Esophagus squamous epithelium (tissue), 5 donors: ENCODE measurements around the gene RNF208. TPM values are rescaled to one million over a fixed set of nuclear protein-coding genes. Genes with fewer than 3 reads are reported as not detected.
A peak's percentile ranks its signal among the peaks of the same experiment; 100 is the strongest.

Experiments used
- DNase-seq: peaks from one replicate; lab custom pipeline; 2025; lab: John Stamatoyannopoulos, UW
- H3K27ac ChIP-seq, 4 donors: fragments of 200-600 bp; sonication (generic); one replicate each; pipeline ENCODE4 v1.5.1; 2016 to 2019; ENCODE audit warnings: mild to moderate bottlenecking in 1 of 4
- H3K27me3 ChIP-seq, 4 donors: fragments of 200-600 bp; sonication (generic); 1 replicate in 3 of 4; 2 replicates in 1 of 4; pipeline versions ENCODE4 v1.5.1 to v1.6.0; 2017 to 2021; ENCODE audit warnings: antibody characterized with exemption in 1 of 4
- H3K36me3 ChIP-seq, 3 donors: fragments of 200-600 bp; sonication (generic); one replicate each; pipeline ENCODE4 v1.5.1; 2016 to 2019
- H3K4me1 ChIP-seq, 3 donors: fragments of 200-600 bp; sonication (generic); one replicate each; pipeline ENCODE4 v1.5.1; 2017 to 2019
- H3K4me3 ChIP-seq, 4 donors: fragments of 200-600 bp; sonication (generic); 1 replicate in 3 of 4; 2 replicates in 1 of 4; pipeline ENCODE4 v1.5.1; 2016 to 2019; ENCODE audit warnings: mild to moderate bottlenecking in 2 of 4, moderate library complexity in 1 of 4
- H3K9me3 ChIP-seq, 3 donors: fragments of 200-600 bp; sonication (generic); one replicate each; pipeline ENCODE4 v1.5.1; 2016 to 2019
- POLR2A ChIP-seq, 4 donors: fragments of 450-650 bp; IDR thresholded peaks; one replicate each; pipeline ENCODE4 v1.6.1; 2017; ENCODE audit warnings: antibody characterized with exemption in 4 of 4, mild to moderate bottlenecking in 4 of 4, moderate library complexity in 3 of 4
- WGBS, 2 donors: methylation state at CpG; one replicate each; pipeline ENCODE4 v1.1.5; 2018; 5-methylcytosine and 5-hydroxymethylcytosine counted together
- intact Hi-C: fragments of 100-400 bp; cut with DNase I; formaldehyde crosslinking; loops from one replicate; pipeline ENCODE4 v1.15.0; 2022
- total RNA-seq, 4 donors: library from RNA; depleted of rRNA; stranded (reverse); fragments of >200 nt; gene quantifications; one replicate each; pipeline ENCODE4 v1.1.0, GENCODE V29; 2016
- TF ChIP-seq, protein P1 (sequence below), 6 experiments: fragments of 450-650 bp in 4 of 6; fragments of 200-600 bp in 2 of 6; sonication (generic) in 2 of 6; IDR thresholded peaks; one replicate each; pipeline ENCODE4 v1.5.1; 2016 to 2019; ENCODE audit warnings: antibody characterized with exemption in 6 of 6, mild to moderate bottlenecking in 4 of 6, moderate library complexity in 4 of 6
- donor health status: DM: yes; HTN: yes; CAD: no.

Gene RNF208
- total RNA-seq, 4 donors from 2014 or later = 2.3 to 3.2 (median 2.5) TPM

DNA sequence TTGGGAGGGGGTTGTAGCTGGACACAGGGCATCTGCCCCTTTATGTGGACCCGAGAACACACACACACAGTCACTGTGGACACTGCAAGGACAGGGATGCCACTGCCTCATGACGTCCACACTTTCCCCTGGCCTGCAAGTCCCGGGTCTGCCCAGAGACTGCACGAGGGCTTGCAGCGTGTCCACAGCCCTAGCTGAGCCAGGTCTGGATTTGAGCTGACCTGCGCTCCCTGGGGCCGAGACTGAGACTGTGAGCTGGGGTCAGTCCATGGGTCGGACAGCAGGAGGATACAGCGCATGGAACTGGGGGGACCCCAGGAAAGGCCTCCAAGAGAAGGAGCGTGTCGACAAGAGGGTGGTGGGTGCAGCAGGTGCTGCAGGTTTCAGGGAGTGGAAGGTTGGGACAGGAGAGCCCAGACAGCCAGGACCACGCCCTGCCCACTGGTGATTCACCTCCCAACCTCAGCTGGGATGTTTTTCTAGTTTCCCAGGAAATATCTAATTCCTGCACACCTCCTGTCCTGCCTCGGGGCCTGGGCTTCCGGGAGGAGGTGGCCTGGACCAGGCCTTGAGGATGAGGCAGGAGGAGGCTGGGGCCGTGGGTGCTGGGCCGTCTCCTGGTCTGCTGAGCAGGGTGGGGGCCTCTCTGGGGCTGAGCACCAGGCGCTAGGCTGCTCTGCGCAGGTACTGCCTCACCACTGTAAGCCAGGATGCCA is 4.5 kb upstream of the RNF208 start:
- peak overlapping the region; percentile 32 to 62 (median 53) for H3K4me3 ChIP-seq
- WGBS, 2 donors = 70% methylated on average over 2 of the region's 18 CpGs; no CpG with 5 or more reads in 1 of the 2 donors
- no peak for DNase-seq
- H3K27ac ChIP-seq = peak overlapping the region; percentile 92 to 97 (median 96)
- peak in 1 of 4 donors; percentile 26 for TF ChIP-seq POLR2A (IDR thresholded peaks at IDR 0.05)
- TF ChIP-seq, protein P1, sequence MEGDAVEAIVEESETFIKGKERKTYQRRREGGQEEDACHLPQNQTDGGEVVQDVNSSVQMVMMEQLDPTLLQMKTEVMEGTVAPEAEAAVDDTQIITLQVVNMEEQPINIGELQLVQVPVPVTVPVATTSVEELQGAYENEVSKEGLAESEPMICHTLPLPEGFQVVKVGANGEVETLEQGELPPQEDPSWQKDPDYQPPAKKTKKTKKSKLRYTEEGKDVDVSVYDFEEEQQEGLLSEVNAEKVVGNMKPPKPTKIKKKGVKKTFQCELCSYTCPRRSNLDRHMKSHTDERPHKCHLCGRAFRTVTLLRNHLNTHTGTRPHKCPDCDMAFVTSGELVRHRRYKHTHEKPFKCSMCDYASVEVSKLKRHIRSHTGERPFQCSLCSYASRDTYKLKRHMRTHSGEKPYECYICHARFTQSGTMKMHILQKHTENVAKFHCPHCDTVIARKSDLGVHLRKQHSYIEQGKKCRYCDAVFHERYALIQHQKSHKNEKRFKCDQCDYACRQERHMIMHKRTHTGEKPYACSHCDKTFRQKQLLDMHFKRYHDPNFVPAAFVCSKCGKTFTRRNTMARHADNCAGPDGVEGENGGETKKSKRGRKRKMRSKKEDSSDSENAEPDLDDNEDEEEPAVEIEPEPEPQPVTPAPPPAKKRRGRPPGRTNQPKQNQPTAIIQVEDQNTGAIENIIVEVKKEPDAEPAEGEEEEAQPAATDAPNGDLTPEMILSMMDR (IDR thresholded peaks at IDR 0.05) = no peak
- peaks cover 36 to 64% (median 46%) of the 10 kb centered on the region in 3 donors for H3K4me1 ChIP-seq
- intact Hi-C loops = loop anchor here (5.0 kb wide), 1 partner anchor 109 kb away; no protein-coding TSS in a partner anchor
- no peaks in the 10 kb centered on the region for H3K36me3 ChIP-seq
- H3K9me3 ChIP-seq = no peaks in the 10 kb centered on the region
- peaks cover 0 to 45% (median 0%) of the 10 kb centered on the region in 4 donors for H3K27me3 ChIP-seq

DNA sequence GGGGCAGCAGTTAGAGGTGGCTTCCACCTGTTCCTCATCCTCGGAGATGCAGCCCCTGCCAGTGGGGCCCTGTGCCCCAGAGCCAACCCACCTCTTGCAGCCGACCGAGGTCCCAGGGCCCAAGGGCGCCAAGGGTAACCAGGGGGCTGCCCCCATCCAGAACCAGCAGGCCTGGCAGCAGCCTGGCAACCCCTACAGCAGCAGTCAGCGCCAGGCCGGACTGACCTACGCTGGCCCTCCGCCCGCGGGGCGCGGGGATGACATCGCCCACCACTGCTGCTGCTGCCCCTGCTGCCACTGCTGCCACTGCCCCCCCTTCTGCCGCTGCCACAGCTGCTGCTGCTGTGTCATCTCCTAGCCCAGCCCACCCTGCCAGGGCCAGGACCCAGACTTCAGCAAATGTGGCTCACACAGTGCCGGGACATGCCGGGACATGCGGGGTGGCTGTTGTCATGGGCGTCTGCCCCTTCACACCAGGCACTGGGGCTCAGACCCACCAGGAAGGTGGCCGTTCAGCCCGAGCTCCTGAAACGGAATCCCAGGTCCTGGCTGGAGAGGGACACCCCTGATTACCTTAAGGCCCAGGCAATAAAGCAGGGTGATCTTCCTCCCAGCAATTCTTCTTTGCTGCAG is 3.8 kb upstream of the RNF208 start:
- intact Hi-C loops = loop anchor here (5.0 kb wide), 1 partner anchor 109 kb away; no protein-coding TSS in a partner anchor
- DNase-seq = no peak
- Histone ChIP-seq H3K9me3 (no peaks in the 10 kb centered on the region), H3K27me3 (peaks cover 0 to 38% (median 0%) of the 10 kb centered on the region in 4 donors), H3K4me1 (peaks cover 38 to 70% (median 48%) of the 10 kb centered on the region in 3 donors), H3K4me3 (peak overlapping the region; percentile 32 to 62 (median 53)), H3K27ac (peak overlapping the region; percentile 92 to 97 (median 96)), H3K36me3 (no peaks in the 10 kb centered on the region)
- TF ChIP-seq, protein P1 (IDR thresholded peaks at IDR 0.05) = no peak
- 95% methylated on average over 3 of the region's 21 CpGs; no CpG with 5 or more reads in 1 of the 2 donors for WGBS, 2 donors

DNA sequence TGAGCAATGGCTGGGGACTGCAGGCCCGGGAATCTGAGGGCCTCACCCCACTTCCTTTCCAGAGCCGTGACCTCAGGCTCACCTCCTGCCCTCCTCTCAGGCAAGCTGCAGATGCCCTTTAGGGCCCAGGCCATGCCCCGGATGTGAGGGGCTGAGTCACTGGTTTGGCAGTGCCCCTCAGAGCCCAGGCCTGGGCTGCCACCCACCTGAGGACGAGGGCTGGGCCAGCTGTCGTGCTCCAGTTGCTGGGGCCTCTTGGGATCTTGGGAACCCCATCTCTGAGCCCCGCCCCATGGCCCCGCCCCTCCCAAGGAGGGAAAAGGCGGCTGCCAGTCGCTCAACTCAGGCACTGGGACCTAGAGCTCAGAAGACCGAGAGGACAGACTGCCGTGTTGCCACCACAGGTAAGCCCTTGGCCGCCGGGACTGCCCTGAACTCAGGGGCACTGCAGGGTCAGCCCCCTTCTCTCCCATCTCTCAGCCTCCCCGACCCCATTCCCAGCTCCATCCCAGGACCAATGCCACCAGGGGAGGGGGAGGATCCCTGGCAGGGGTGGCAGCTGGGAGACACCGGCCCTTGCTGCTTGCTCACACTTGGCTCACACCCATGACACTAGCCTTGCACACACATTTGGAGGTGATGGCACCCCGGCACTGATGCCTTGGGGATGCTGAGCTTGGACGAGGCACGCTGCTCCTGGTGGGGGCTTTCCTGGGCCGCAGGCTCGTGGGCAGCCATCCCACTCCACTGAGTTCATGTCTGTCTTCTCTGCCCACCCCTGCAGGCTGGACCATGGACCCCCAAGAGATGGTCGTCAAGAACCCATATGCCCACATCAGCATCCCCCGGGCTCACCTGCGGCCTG is 3.0 kb upstream of the RNF208 start, which contains the start of gene CYSRT1:
TSS of gene CYSRT1 (plus strand) at position 345 of the 865 bp plus-strand sequence. CDS start at position 793, 448 bp downstream.
- H3K4me1 ChIP-seq = peaks cover 38 to 78% (median 48%) of the 10 kb centered on the region in 3 donors
- DNase-seq = no peak
- 12 to 26% methylated on average over 5 to 6 of the region's 23 CpGs for WGBS, 2 donors
- H3K27me3 ChIP-seq = peaks cover 0 to 31% (median 0%) of the 10 kb centered on the region in 4 donors
- H3K27ac ChIP-seq = peak within 1 kb of the TSS; percentile 92 to 97 (median 96)
- TF ChIP-seq, protein P1 (IDR thresholded peaks at IDR 0.05) = no peak
- TF ChIP-seq POLR2A (IDR thresholded peaks at IDR 0.05) = peak in 2 of 4 donors; percentile 23 to 57
- no peaks in the 10 kb centered on the region for H3K9me3 ChIP-seq
- intact Hi-C loops = loop anchor here (5.0 kb wide), 1 partner anchor 108 kb away; no protein-coding TSS in a partner anchor
- no peaks in the 10 kb centered on the region for H3K36me3 ChIP-seq
- H3K4me3 ChIP-seq = peak within 1 kb of the TSS; percentile 47 to 89 (median 66)

DNA sequence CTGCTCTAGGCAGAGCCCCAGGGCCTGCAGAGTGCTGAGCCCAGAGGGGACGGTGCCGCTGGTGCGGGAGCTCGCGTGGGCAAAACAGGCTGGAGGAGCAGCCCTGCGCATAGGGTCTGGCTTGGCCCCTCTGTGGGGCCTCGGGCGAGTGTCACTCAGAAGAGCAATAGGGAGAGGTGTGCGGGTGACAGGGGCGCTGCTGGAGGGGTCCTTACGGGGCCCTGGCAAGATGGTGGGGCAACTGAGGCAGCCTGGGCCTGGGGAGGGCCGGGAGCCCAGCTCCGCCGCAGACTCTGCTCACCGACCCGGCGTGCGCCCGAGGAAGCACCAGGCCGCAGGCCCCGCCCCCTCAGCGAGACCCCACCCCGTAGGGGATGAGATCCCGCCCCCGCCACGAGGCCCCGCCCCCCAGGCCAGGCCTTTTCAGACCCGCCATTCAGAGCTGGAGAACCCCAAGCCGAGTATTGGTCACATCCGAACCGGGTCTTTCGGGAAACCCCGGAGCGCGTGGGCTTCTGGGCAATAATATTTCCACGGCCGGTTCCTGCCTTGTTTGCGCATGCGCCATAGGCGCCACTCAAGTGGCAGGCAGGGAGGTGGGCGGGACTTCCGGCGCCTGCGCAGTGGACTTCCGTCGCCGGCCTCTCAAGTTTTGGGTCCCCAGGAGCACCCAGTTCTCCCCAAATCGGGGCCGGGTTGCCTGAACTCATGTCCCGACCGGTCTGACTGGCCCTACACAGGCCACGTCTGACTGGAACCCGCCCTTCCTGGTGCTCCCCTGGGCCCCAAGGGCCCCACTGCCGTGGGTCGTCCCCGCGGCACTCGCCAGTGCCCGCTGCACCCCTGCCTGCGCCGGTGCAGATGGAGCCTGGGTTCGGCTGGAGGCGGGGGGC is 1.3 kb upstream of the RNF208 start:
- Histone ChIP-seq H3K4me1 (peaks cover 40 to 90% (median 56%) of the 10 kb centered on the region in 3 donors), H3K27me3 (peaks cover 0 to 13% (median 0%) of the 10 kb centered on the region in 4 donors), H3K36me3 (no peaks in the 10 kb centered on the region), H3K27ac (peak overlapping the region; percentile 92 to 97 (median 96)), H3K4me3 (peak overlapping the region; percentile 47 to 89 (median 66)), H3K9me3 (no peaks in the 10 kb centered on the region)
- peak; percentile 88 for DNase-seq
- intact Hi-C loops = no loop called here
- TF ChIP-seq POLR2A (IDR thresholded peaks at IDR 0.05) = peak in 3 of 4 donors; percentile 11 to 54 (median 13)
- TF ChIP-seq, protein P1 (IDR thresholded peaks at IDR 0.05) = peak in 2 of 6 experiments; percentile 9 to 41
- WGBS, 2 donors = 0% methylated on average over 5 of the region's 63 CpGs; no CpG with 5 or more reads in 1 of the 2 donors
